Fibroblast of villous mesenchyme (primary cell): Measurements from ENCODE around the gene DIP2A. TPM values are rescaled to one million over a fixed set of nuclear protein-coding genes. Genes with fewer than 3 reads are reported as not detected.
"Not testable (repeated sequence)": the region's sequence is repeated elsewhere in the genome, so short reads cannot be mapped to it uniquely, and the experiment has no call there.

Experiments used
- DNase-seq: peaks from one replicate; pipeline ENCODE4 v3.0.0-alpha.2; 2010; ENCODE audit warnings: low read depth
- H3K4me3 ChIP-seq: 2 replicates; pipeline ENCODE4 v1.5.1; 2011; ENCODE audit warnings: low read depth, mild to moderate bottlenecking, low read length
- CTCF ChIP-seq: IDR thresholded peaks from 2 replicates; pipeline ENCODE4 v1.5.1; 2012; ENCODE audit warnings: low read depth, mild to moderate bottlenecking, low read length; ENCODE audit not compliant: insufficient read depth
- total RNA-seq: library from RNA; depleted of rRNA; stranded (reverse); fragments of >200 nt; gene quantifications from 2 replicates; pipeline ENCODE4 v1.2.3, GENCODE V29; 2012

The DIP2A gene
- total RNA-seq, 1 donor = 32.0 TPM

GRCh38 chr21:46457801-46458314 lies 833 bp upstream of the DIP2A start:
- TF ChIP-seq CTCF = no peak
- peak overlapping the region; percentile 86 for H3K4me3 ChIP-seq
- peak; percentile 59 for DNase-seq

GRCh38 chr21:46459024-46459355 lies 299 bp downstream of the DIP2A start:
- H3K4me3 ChIP-seq = peak overlapping the region; percentile 80
- DNase-seq = no peak
- no peak for TF ChIP-seq CTCF

- TF ChIP-seq CTCF = no peak
- H3K4me3 ChIP-seq = peak overlapping the region; percentile 80
- peak; percentile 49 for DNase-seq
Observed at GRCh38 chr21:46459356-46460112, 843 bp downstream of the DIP2A start.

GRCh38 chr21:46461909-46462308 lies 3.2 kb downstream of the DIP2A start:
- no peak overlapping the region for H3K4me3 ChIP-seq
- TF ChIP-seq CTCF = no peak
- no peak for DNase-seq

GRCh38 chr21:46465153-46465552 lies 6.5 kb downstream of the DIP2A start:
- not testable (repeated sequence) for H3K4me3 ChIP-seq, DNase-seq

GRCh38 chr21:46465651-46466050 lies 7.0 kb downstream of the DIP2A start:
- TF ChIP-seq CTCF = no peak
- no peak overlapping the region for H3K4me3 ChIP-seq
- no peak for DNase-seq

- DNase-seq = no peak
- H3K4me3 ChIP-seq = no peak overlapping the region
- TF ChIP-seq CTCF = no peak
Observed at GRCh38 chr21:46468108-46468774, 9.6 kb downstream of the DIP2A start.
